Suprapubic skin (tissue), 4 donors: ENCODE measurements around the gene PRR33.

ENCODE experiments used
- CTCF ChIP-seq, 2 donors: fragments of 200-600 bp in 1 of 2; fragments of 450-650 bp in 1 of 2; sonication (generic) in 1 of 2; IDR thresholded peaks; one replicate each; pipeline ENCODE4 v1.5.1; 2016 to 2019; ENCODE audit warnings: antibody characterized with exemption in 2 of 2, mild to moderate bottlenecking in 1 of 2, moderate library complexity in 1 of 2
- EP300 ChIP-seq: sonication (generic); formaldehyde crosslinking; IDR thresholded peaks from one replicate; pipeline ENCODE4 v1.6.1; 2017; ENCODE audit warnings: antibody characterized with exemption
- POLR2A ChIP-seq, 2 donors: fragments of 450-650 bp; IDR thresholded peaks; one replicate each; pipeline ENCODE4 v1.6.1; 2017; ENCODE audit warnings: antibody characterized with exemption in 2 of 2, mild to moderate bottlenecking in 2 of 2, moderate library complexity in 2 of 2
- POLR2AphosphoS5 ChIP-seq, 3 donors: sonication (generic); formaldehyde crosslinking; IDR thresholded peaks; one replicate each; pipeline ENCODE4 v1.6.1; 2017; ENCODE audit warnings: antibody characterized with exemption in 3 of 3

GRCh38 chr11:1925373-1926155 is 33.9 kb upstream of the PRR33 start:
- TF ChIP-seq POLR2AphosphoS5 (IDR thresholded peaks at IDR 0.05) (no peak), CTCF (IDR thresholded peaks at IDR 0.05) (no peak), POLR2A (IDR thresholded peaks at IDR 0.05) (no peak), EP300 (no peak)
